AG04449 (cell line): ENCODE measurements around the gene TRAPPC10.

ENCODE experiments used
- CTCF ChIA-PET: fragments of 350-600 bp; formaldehyde crosslinking; extraction: SDS; loops from one replicate; lab custom pipeline; 2021; ENCODE audit warnings: antibody characterized with exemption; lab: Yijun Ruan, JAX
- POLR2A ChIA-PET: fragments of 400-600, 350-600 bp; formaldehyde crosslinking; extraction: SDS; loops from one replicate; lab custom pipeline; 2020; ENCODE audit warnings: antibody characterized with exemption, inconsistent platforms; lab: Yijun Ruan, JAX
- DNase-seq: peaks from one replicate; pipeline ENCODE4 v3.0.0-alpha.2; 2010; ENCODE audit warnings: low read depth, low spot score
- H3K4me3 ChIP-seq: 2 replicates; pipeline ENCODE4 v1.5.1; 2011; ENCODE audit warnings: low read depth, mild to moderate bottlenecking, control low read depth, low read length
- TF ChIP-seq, protein P1 (sequence below): IDR thresholded peaks from one replicate; pipeline ENCODE4 v1.5.1; 2011; ENCODE audit warnings: mild to moderate bottlenecking, moderate library complexity, low read length, control low read depth, inconsistent platforms; ENCODE audit not compliant: insufficient read depth; ENCODE audit errors: missing control alignments

TRAPPC10 gene

DNA sequence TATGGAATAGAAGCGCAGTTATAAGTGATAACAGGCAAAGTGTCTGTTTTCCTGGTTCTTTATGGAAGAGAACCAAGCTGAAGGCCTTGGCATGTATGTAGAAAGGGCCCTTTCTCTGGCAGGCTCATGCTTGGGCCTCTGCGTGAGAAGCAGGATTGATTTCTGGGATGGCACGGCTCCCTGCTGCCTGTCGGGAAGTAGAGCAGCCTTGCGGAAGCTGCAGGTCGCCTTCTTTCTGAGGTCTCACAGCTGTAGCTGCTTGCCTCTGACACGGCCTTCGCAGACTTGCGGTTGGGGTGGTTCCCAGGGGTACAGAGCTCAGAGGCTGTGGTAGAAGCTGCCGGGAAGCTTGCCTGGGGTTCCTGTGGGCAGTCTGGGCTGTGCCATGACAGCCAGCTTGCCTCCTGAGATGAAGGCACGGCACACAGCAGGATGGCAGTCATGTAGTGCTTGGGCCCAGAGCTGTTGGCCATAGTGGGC is 39.4 kb downstream of the TRAPPC10 start:
- no peak overlapping the region for H3K4me3 ChIP-seq
- ChIA-PET POLR2A (no interaction called here), CTCF (no interaction called here)
- TF ChIP-seq, protein P1, sequence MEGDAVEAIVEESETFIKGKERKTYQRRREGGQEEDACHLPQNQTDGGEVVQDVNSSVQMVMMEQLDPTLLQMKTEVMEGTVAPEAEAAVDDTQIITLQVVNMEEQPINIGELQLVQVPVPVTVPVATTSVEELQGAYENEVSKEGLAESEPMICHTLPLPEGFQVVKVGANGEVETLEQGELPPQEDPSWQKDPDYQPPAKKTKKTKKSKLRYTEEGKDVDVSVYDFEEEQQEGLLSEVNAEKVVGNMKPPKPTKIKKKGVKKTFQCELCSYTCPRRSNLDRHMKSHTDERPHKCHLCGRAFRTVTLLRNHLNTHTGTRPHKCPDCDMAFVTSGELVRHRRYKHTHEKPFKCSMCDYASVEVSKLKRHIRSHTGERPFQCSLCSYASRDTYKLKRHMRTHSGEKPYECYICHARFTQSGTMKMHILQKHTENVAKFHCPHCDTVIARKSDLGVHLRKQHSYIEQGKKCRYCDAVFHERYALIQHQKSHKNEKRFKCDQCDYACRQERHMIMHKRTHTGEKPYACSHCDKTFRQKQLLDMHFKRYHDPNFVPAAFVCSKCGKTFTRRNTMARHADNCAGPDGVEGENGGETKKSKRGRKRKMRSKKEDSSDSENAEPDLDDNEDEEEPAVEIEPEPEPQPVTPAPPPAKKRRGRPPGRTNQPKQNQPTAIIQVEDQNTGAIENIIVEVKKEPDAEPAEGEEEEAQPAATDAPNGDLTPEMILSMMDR, result no peak
- DNase-seq, result no peak

GRCh38 chr21:44052071-44052829 is 40.1 kb downstream of the TRAPPC10 start:
- H3K4me3 ChIP-seq, result no peak overlapping the region
- TF ChIP-seq, protein P1, result no peak
- CTCF ChIA-PET, result no interaction called here
- POLR2A ChIA-PET, result no interaction called here
- DNase-seq, result no peak

DNA sequence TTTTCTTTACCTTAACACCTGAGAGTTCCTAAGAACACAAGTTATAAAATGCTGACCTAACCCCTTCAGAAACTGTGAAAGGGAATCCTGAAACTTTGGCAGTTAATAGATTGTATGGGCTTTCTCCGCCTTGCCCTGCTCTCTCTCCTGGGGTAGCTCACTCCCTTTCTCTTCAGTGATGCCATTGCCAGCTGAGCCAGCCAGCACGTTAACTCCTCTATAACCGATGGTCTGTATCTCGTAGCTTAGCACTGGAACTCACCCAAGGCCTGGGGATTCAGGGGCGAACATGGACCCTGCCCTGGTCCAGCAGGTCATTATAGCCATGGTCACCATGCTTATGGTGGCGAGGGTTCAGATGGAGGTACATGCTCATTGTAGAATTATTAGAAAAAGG is 40.7 kb downstream of the TRAPPC10 start:
- POLR2A ChIA-PET, result no interaction called here
- H3K4me3 ChIP-seq, result no peak overlapping the region
- CTCF ChIA-PET, result no interaction called here
- no peak for DNase-seq
- TF ChIP-seq, protein P1, result no peak

GRCh38 chr21:44053567-44053966 is 41.5 kb downstream of the TRAPPC10 start:
- no peak for DNase-seq
- TF ChIP-seq, protein P1, result no peak
- H3K4me3 ChIP-seq, result no peak overlapping the region
- POLR2A ChIA-PET, result no interaction called here
- CTCF ChIA-PET, result no interaction called here

- ChIA-PET POLR2A (interaction anchor here (0.9 kb wide), 1 partner anchor 441 kb away, joined by 4 read pairs; no protein-coding TSS in a partner anchor), CTCF (interaction anchor here (1.0 kb wide), 1 partner anchor 8 kb away, joined by 3 read pairs; no protein-coding TSS in a partner anchor)
- DNase-seq, result peak; percentile 16
Measured at GRCh38 chr21:44054710-44055109, 42.6 kb downstream of the TRAPPC10 start.

GRCh38 chr21:44057055-44057454 is 44.9 kb downstream of the TRAPPC10 start:
- DNase-seq, result no peak
- CTCF ChIA-PET, result interaction anchor here (2.1 kb wide), 1 partner anchor 16 kb away, joined by 4 read pairs; no protein-coding TSS in a partner anchor
- POLR2A ChIA-PET, result no interaction called here
- TF ChIP-seq, protein P1, result no peak
- H3K4me3 ChIP-seq, result no peak overlapping the region

More at GRCh38 chr21:44054710-44055109, 42.6 kb downstream of the TRAPPC10 start:
- H3K4me3 ChIP-seq, result no peak overlapping the region
- TF ChIP-seq, protein P1, result no peak
